Astrocyte (in vitro differentiated cells and primary cell): Measurements from ENCODE around the gene COX7C.

ENCODE experiments used
- CTCF ChIP-seq: IDR thresholded peaks from 2 replicates; pipeline ENCODE4 v1.5.1; 2011; ENCODE audit warnings: low read depth, mild to moderate bottlenecking, inconsistent platforms, low read length, moderate library complexity; ENCODE audit not compliant: insufficient read depth
- EZH2 ChIP-seq: IDR thresholded peaks from 2 replicates; pipeline ENCODE4 v1.6.1; 2012; ENCODE audit warnings: mild to moderate bottlenecking, low read length, inconsistent platforms; ENCODE audit not compliant: insufficient read depth

GRCh38 chr5:86579502-86579901, 38.2 kb upstream of the COX7C start:
- TF ChIP-seq CTCF (no peak), EZH2 (no peak)
